Measurements from ENCODE around the gene ACTR2. TPM values are rescaled to one million over a fixed set of nuclear protein-coding genes. Genes with fewer than 3 reads are reported as not detected.
A peak's percentile ranks its signal among the peaks of the same experiment; 100 is the strongest.

The ACTR2 gene
- total RNA-seq, 1 donor = 86.1 TPM

DNA sequence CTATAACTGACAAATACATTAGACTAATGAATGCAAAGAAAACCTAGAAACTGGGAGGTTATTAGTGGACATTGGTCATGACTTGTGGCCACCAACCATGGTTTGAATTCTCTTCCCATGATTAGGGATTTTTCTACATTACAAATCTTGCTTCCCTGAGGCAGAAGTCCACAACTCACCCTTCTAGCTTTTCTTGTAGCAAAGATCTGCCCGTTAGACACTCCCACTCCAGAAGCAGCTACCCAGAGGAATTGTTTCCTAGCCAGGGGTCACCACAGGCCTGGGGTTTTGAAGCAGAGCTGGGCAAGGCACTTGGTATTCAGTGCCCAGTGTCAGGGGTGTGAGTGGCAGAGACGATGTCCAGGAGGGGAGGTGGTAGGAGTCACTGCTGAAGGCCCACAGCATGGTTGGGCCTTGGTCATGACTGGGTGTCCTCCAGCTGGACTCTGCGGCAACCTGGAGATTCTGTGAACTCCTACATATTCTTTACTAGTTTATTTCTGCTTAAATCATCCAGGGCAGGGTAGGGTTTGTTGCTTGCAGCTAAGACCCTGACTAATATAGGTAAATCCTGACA, 54.9 kb downstream of the ACTR2 start:
- Histone ChIP-seq H3K27me3 (ENCODE audit: insufficient read depth, low read length) (no peaks in the 10 kb centered on the region), H3K4me3 (ENCODE audit: low read length) (no peak overlapping the region), H3K9me3 (ENCODE audit: low read depth, low read length) (no peaks in the 10 kb centered on the region), H3K4me1 (ENCODE audit: insufficient read depth, low read length) (peaks cover 7% of the 10 kb centered on the region)

DNA sequence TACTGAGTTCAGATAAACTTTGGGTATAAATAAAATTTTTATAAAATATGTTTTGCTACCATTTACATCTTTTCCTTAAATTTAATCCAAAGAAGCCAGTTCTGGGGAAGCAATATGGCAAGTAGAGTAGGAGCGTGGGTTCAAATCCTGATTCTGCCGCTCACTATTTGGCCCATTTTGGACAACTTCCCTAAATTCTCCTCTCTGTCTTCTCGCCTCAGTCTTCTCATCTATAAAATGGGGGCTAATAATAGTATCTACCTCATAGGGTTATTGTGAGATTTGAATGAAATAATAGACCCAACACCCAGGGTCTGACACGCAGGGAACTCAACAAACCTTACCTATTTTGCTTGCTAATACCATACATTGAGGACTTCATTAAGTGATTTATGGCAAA, 59.7 kb downstream of the ACTR2 start:
- Histone ChIP-seq H3K9me3 (ENCODE audit: low read depth, low read length) (no peaks in the 10 kb centered on the region), H3K4me3 (ENCODE audit: low read length) (no peak overlapping the region), H3K4me1 (ENCODE audit: insufficient read depth, low read length) (no peaks in the 10 kb centered on the region), H3K27me3 (ENCODE audit: insufficient read depth, low read length) (no peaks in the 10 kb centered on the region)

DNA sequence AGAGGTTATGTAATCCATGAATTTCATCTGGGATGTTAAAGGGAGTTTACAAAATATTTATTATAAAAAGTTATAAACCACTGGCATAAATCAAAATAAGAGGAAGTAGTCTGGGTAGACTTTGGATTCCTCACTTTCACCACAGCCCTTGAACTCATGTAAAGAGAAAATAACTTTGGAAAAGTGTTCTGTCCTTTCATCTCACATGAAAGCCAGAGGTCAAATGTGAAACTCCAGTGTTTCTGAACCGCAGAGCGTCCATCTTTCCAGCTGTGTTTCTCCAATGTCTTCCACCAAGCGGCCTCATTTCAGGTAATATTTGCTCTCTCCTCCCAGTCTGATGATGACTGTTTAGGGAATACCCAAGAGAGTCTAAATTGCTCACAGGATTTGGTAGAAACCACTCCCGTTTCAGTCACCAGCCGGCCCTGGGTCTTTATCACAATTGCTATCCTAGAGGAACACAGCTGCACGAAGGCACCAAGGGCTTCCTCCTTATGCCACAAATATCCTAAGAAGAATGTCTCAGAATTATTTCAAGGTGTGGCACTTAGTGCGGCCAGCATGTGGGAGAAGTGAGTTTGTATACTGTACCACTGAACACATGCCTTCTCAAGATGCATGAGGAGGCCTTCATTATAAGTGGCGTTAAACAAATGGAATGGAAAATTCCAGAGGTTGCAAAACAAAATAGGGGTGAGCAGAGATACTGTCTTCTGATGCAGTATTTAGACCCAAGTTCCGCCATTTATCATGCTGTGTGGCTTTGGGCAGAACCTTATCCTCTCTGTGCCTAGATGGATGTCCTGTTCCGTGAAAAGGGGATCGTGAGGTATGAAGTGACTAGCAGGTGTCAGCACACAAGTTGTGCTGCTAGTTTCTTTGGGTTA, 63.8 kb downstream of the ACTR2 start:
- no peaks in the 10 kb centered on the region for H3K27me3 ChIP-seq (ENCODE audit: insufficient read depth, low read length)
- H3K9me3 ChIP-seq (ENCODE audit: low read depth, low read length) = no peaks in the 10 kb centered on the region
- H3K4me1 ChIP-seq (ENCODE audit: insufficient read depth, low read length) = no peaks in the 10 kb centered on the region
- H3K4me3 ChIP-seq (ENCODE audit: low read length) = no peak overlapping the region

DNA sequence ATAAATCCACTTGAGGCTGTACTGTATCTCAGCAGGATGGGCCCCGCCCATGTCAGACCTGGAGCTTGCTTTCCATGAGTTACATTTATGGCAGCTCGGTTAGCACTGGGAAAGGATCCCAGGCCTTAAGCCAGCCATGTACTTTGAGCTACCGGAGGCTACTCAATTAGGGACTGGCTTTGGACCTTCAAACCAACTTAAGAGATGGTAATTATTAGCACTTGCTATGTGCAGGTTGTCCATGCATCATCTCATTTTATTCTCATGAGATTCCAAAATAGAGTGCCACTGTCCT, 64.4 kb downstream of the ACTR2 start:
- no peaks in the 10 kb centered on the region for H3K27me3 ChIP-seq (ENCODE audit: insufficient read depth, low read length)
- no peaks in the 10 kb centered on the region for H3K4me1 ChIP-seq (ENCODE audit: insufficient read depth, low read length)
- no peaks in the 10 kb centered on the region for H3K9me3 ChIP-seq (ENCODE audit: low read depth, low read length)
- no peak overlapping the region for H3K4me3 ChIP-seq (ENCODE audit: low read length)

DNA sequence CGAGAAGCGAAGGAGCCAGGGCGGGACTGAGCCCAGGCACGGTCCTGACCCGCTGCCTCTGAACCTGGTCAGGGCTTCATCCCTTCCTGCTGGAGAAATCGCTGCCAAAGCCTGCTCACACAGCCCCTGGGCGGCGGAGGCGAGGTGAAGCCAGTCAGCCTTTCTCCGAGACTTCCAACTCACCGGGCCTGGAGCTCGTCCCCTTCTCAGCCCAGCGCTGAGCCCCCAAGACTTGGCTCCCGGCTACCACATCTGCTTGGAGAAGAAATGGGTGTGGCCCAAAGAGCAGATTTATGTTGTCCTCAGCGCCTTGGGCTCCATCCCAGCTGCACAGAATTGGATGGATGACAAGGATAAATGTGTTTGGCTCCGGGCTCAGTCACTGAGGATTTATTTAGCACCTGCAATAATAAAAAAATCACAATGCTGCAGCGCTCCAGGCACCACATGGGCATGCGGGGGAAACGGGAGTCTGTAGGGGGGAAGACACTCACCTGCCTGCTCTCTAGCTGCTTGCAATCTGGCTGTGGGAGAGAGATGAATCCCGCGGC, 64.9 kb downstream of the ACTR2 start:
- no peak overlapping the region for H3K4me3 ChIP-seq (ENCODE audit: low read length)
- H3K9me3 ChIP-seq (ENCODE audit: low read depth, low read length) = no peaks in the 10 kb centered on the region
- H3K4me1 ChIP-seq (ENCODE audit: insufficient read depth, low read length) = no peaks in the 10 kb centered on the region
- no peaks in the 10 kb centered on the region for H3K27me3 ChIP-seq (ENCODE audit: insufficient read depth, low read length)

DNA sequence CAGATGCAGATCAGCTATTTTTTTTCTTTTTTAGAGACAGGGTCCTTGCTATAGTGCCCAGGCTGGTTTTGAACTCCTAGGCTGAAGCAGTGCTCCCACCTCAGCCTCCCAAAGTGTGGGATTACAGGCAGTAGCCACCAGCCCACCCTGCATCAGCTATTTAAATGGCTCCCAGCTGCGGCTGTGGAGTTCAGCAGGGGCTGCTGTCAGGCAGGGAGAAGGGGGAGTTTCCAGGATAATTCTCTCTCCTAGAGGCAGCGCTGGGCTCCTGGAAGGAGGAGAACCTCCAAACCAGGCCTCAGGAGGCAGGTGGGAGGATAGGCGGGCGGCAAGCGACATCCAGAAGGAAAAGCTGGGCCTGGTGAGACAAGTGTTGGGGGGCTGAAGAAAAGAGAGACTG, 65.7 kb downstream of the ACTR2 start:
- H3K9me3 ChIP-seq (ENCODE audit: low read depth, low read length) = no peaks in the 10 kb centered on the region
- H3K27me3 ChIP-seq (ENCODE audit: insufficient read depth, low read length) = no peaks in the 10 kb centered on the region
- H3K4me1 ChIP-seq (ENCODE audit: insufficient read depth, low read length) = no peaks in the 10 kb centered on the region
- no peak overlapping the region for H3K4me3 ChIP-seq (ENCODE audit: low read length)

DNA sequence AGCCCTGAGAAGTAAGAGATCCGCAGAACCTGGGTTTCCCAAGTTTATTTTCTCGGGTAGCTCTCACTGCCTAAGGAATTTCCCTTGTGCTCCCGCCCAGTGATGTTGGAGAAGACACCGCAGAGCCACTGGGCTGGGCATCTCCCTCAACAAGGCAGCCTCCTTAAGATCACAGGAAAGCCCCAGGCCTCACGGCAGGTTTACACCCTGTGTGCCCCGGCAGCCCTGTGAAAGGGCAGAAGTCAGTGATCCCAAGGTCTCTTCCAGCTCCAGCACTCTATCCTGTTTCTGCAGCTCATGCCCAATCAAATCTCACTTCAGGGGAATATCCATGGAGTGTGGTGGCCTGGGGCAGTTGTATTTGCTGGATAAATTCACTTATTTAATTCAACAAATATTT, 66.5 kb downstream of the ACTR2 start:
- Histone ChIP-seq H3K27me3 (ENCODE audit: insufficient read depth, low read length) (no peaks in the 10 kb centered on the region), H3K4me3 (ENCODE audit: low read length) (no peak overlapping the region), H3K4me1 (ENCODE audit: insufficient read depth, low read length) (no peaks in the 10 kb centered on the region), H3K9me3 (ENCODE audit: low read depth, low read length) (no peaks in the 10 kb centered on the region)

DNA sequence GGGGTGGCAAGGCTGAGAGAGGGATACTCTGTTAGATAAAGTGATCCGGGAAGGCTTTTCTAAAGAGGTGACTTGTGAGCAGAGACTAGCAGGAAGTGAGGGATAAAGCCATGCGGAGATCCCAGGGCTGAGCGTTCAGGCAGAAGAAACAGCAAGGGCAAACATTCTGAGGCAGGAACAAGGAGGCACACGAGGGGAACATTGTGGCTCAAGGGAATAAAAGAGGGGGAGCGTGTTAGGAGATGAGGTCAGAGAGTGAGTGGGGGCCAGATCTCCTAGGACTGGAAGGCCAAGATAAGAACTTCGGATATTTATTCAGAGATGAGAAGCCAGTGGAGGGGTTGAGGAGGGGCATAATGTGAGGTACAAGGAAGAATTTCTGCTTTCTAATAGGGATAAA, 67.1 kb downstream of the ACTR2 start:
- H3K4me1 ChIP-seq (ENCODE audit: insufficient read depth, low read length) = no peaks in the 10 kb centered on the region
- no peaks in the 10 kb centered on the region for H3K9me3 ChIP-seq (ENCODE audit: low read depth, low read length)
- H3K4me3 ChIP-seq (ENCODE audit: low read length) = no peak overlapping the region
- no peaks in the 10 kb centered on the region for H3K27me3 ChIP-seq (ENCODE audit: insufficient read depth, low read length)

DNA sequence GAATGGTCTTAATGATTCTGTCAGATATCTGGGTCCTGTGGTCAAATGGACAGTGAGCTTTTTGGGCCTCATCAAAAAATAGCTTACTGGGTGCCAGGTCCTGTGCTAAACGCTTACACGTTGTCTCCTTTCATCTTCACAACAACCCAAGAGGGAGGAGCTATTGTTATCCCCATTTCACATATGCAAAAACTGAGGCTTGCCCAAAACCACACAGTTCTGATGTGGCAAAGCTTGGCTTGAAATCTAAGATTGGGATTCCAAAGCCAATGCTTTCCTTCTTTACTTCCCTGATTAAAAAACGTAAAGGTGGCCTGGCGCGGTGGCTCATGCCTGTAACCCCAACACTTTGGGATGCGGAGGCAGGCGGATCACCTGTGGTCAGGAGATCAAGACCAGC, 69.3 kb downstream of the ACTR2 start:
- H3K4me3 ChIP-seq (ENCODE audit: low read length) = no peak overlapping the region
- H3K27me3 ChIP-seq (ENCODE audit: insufficient read depth, low read length) = no peaks in the 10 kb centered on the region
- H3K4me1 ChIP-seq (ENCODE audit: insufficient read depth, low read length) = peaks cover 22% of the 10 kb centered on the region
- no peaks in the 10 kb centered on the region for H3K9me3 ChIP-seq (ENCODE audit: low read depth, low read length)

DNA sequence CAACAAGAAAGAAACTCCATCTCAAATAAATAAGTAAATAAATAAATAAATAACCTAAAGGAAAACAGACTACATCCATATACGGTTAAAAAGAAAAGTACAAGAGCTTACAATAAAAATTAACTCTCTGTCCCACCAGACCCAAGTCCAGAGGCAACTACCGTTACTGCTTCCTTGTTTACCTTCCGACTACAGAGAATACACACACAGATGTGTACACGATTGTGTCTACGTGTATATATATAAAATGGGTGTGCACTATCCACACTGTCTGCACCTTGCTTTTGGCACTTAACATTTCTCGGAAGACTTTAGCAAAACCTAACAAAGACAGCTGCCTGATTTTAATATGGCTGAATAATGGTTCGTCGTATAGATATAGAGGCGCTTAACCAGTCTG, 69.9 kb downstream of the ACTR2 start:
- peaks cover 27% of the 10 kb centered on the region for H3K4me1 ChIP-seq (ENCODE audit: insufficient read depth, low read length)
- H3K4me3 ChIP-seq (ENCODE audit: low read length) = no peak overlapping the region
- no peaks in the 10 kb centered on the region for H3K27me3 ChIP-seq (ENCODE audit: insufficient read depth, low read length)
- no peaks in the 10 kb centered on the region for H3K9me3 ChIP-seq (ENCODE audit: low read depth, low read length)

DNA sequence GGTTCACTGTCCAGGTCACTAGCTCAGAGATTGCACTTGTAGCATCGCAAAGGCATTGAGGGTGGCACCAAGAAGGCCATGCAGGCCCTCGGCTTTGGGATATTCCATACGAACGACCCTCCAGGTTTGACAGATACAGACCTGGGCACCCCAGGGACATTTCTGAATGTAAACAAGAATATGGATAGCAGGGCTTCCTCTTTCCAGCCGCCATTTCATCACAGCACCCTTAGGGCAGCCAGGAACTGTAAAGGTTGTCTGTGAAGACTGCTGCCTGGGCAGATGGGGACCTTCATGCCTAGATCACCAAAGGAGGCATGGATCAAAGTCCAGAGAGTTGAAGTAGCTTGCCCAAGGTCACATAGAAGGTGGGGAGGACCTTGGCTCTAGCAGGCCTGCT, 70.5 kb downstream of the ACTR2 start:
- Histone ChIP-seq H3K9me3 (ENCODE audit: low read depth, low read length) (no peaks in the 10 kb centered on the region), H3K4me1 (ENCODE audit: insufficient read depth, low read length) (peaks cover 30% of the 10 kb centered on the region), H3K27me3 (ENCODE audit: insufficient read depth, low read length) (no peaks in the 10 kb centered on the region), H3K4me3 (ENCODE audit: low read length) (no peak overlapping the region)

DNA sequence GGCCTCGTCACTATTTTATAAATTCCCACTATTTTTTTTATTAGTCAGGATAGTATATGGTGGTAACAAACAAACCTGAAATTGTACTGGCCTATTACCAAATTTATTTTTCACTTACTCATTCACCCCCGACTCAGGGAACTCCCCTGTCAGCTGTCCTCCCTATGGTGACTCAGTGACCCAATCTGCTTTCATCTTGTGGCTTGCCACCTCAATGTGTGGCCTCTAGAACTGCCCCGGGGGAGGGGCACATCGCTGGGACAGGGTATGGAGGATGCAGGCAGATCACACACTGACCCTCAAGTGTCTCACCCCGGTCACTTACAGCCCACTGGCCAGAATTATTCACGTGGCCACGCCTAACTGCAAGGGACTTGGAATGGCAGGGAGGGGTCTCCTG, 71.6 kb downstream of the ACTR2 start:
- H3K27me3 ChIP-seq (ENCODE audit: insufficient read depth, low read length) = no peaks in the 10 kb centered on the region

DNA sequence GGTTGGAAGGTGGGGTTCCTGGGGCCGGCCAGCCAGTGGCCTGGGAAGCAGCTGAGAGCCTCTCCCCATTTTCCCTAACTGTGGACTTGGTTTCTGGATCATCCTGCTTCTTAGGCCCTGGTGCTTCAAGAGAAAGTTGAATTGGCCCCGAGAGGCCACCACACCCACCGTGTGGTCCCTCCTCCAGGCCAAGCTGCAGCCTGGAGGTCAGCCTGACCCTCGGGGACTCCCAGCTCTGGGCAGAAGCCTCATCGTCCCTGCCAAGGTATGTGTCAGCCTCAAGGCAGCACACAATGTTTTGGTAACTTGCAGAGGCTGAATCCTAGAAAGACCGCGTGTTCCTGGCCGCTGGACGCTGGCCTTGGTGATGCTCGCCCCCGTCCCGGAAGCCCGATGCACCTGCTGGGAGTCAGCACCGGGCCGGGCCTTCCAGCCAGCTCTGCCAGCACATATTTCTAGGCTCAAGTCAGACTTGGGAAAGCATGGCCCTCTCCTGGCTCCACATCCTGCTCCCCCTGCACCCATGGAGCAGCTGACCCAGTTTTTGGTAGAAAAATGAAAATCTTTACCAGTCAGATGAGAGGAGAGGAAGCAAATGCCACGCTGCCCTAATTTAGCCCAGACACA, 72.6 kb downstream of the ACTR2 start:
- no peaks in the 10 kb centered on the region for H3K27me3 ChIP-seq (ENCODE audit: insufficient read depth, low read length)
- H3K4me3 ChIP-seq (ENCODE audit: low read length) = no peak overlapping the region
- H3K9me3 ChIP-seq (ENCODE audit: low read depth, low read length) = no peaks in the 10 kb centered on the region
- peaks cover 30% of the 10 kb centered on the region for H3K4me1 ChIP-seq (ENCODE audit: insufficient read depth, low read length)

More for the DNA sequence above, 71.6 kb downstream of the ACTR2 start:
- H3K4me3 ChIP-seq (ENCODE audit: low read length) = no peak overlapping the region
- H3K9me3 ChIP-seq (ENCODE audit: low read depth, low read length) = no peaks in the 10 kb centered on the region
- peaks cover 30% of the 10 kb centered on the region for H3K4me1 ChIP-seq (ENCODE audit: insufficient read depth, low read length)

DNA sequence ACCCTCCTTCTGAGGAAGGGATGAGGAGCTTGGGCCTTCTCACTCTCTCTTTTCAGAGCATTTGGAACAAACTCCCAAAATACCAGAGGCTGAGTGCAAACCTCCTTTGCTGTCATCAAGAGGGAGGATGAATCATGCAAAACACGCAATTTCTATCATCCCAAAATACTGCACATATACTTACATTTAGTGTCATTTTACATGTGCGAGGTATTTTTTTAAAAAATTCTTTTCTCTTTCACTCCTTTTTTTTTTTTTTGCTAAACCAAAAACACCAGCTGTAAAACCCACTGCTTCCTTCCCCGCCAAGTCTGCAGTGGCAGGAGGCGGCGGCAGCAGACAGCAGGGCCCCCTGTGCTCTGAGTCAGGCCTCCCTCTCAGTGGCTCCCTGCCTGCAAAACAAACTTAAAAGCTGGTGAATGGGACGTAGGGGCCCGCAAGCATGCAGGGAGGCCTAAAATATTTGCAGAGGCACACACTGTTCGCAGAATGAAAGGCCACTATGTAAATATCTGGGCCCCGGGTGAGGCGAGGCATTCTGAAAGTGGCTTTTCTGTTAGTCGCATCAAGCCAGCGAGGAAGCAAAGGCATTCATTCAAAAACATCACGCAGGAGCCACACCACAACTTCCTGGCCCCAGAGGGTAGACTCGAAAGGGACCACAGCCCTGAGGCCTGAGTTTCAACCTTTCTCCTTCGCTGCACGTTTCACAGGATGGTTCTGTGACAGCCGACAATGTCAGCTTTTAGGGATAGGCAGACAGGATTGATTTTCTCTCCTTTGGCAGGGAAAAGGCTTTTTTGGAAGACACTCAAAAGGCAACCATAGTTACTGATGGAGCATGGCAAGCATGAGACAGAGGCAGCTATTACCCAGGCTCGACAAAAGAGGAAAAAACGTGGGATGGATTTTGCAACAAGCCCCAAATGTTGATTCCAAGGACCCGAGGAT, 73.4 kb downstream of the ACTR2 start:
- Histone ChIP-seq H3K27me3 (ENCODE audit: insufficient read depth, low read length) (no peaks in the 10 kb centered on the region), H3K4me3 (ENCODE audit: low read length) (peak overlapping the region; percentile 3), H3K4me1 (ENCODE audit: insufficient read depth, low read length) (peaks cover 30% of the 10 kb centered on the region), H3K9me3 (ENCODE audit: low read depth, low read length) (no peaks in the 10 kb centered on the region)

DNA sequence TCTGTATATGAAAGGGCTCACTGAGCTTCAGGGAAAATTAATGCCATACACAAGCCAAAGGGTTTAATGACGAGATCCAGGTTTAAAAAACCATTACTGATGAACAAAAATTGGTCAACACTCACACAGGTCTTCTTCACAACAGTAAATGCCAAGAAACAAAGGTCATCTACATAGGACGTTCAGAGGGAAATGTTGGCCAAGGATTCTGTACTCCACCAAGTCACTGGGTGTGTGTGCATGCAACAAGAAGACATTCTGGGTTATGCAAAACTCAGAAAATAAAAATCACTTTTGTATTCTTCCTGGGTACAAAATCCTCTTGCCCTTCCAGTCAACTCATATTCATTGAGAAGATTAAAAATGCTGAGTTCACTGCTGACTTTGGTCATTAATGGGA, 78.3 kb downstream of the ACTR2 start:
- Histone ChIP-seq H3K4me3 (ENCODE audit: low read length) (no peak overlapping the region), H3K9me3 (ENCODE audit: low read depth, low read length) (no peaks in the 10 kb centered on the region), H3K4me1 (ENCODE audit: insufficient read depth, low read length) (peaks cover 19% of the 10 kb centered on the region), H3K27me3 (ENCODE audit: insufficient read depth, low read length) (no peaks in the 10 kb centered on the region)

Measured in mononuclear cell (primary cell).